Left lung (tissue), 10 donors: Measurements from ENCODE around the gene PAPPA2. TPM values are rescaled to one million over a fixed set of nuclear protein-coding genes. Genes with fewer than 3 reads are reported as not detected.

Experiments
- ATAC-seq: fragments of 200-7000 bp; cut with Tn5 transposase; one replicate; pipeline ENCODE4 v1.9.1; 2020; ENCODE audit warnings: moderate library complexity
- DNase-seq, 4 donors: peaks; one replicate each; pipeline ENCODE4 v3.0.0-alpha.2; 2013 to 2020
- H3K27ac ChIP-seq, 2 donors: fragments of 200-600 bp; sonication (generic) in 1 of 2; one replicate each; pipeline versions ENCODE4 v1.5.0 to v1.8.0; 2020 to 2021
- H3K27me3 ChIP-seq, 2 donors: fragments of 200-600 bp; sonication (generic) in 1 of 2; one replicate each; pipeline versions ENCODE4 v1.5.0 to v1.8.0; 2020 to 2021
- H3K36me3 ChIP-seq, 2 donors: fragments of 200-600 bp; sonication (generic) in 1 of 2; one replicate each; pipeline versions ENCODE4 v1.5.0 to v1.8.0; 2020 to 2021
- H3K4me1 ChIP-seq, 2 donors: fragments of 200-600 bp; one replicate each; pipeline ENCODE4 v1.8.0; 2021
- H3K4me3 ChIP-seq, 2 donors: fragments of 200-600 bp; sonication (generic) in 1 of 2; one replicate each; pipeline versions ENCODE4 v1.5.0 to v1.8.0; 2020 to 2021; ENCODE audit warnings: mild to moderate bottlenecking in 1 of 2
- H3K9me3 ChIP-seq, 2 donors: fragments of 200-600 bp; sonication (generic) in 1 of 2; one replicate each; pipeline versions ENCODE4 v1.5.0 to v1.8.0; 2020 to 2021
- CTCF ChIP-seq, 2 donors: fragments of 200-600 bp; sonication (generic) in 1 of 2; IDR thresholded peaks; one replicate each; pipeline versions ENCODE4 v1.5.0 to v1.8.0; 2021; ENCODE audit warnings: antibody characterized with exemption in 2 of 2
- intact Hi-C, 2 donors: fragments of 100-400 bp; cut with DNase I; formaldehyde crosslinking; loops; one replicate each; pipeline versions ENCODE4 v1.11.2 to v1.14.2; 2022
- polyA plus RNA-seq, 6 donors: library from polyadenylated mRNA; unstranded; fragments of 120-200 nt; gene quantifications; one replicate each; pipeline ENCODE4 v1.2.1, GENCODE V29; 2013; ENCODE audit not compliant: insufficient read length in 6 of 6
- total RNA-seq, 2 donors: library from RNA; stranded (reverse); fragmentation: NEBNext Ultra II Directional; extraction: Animal tissue kit (Norgen Biotek cat#: 25700); gene quantifications; one replicate each; pipeline ENCODE4 v1.2.1, GENCODE V29; 2021
- donor health status: DM: no; HTN: yes; CAD: no.
- donor health status: DM: no; HTN: no; CAD: no.

The PAPPA2 gene
- total and polyA plus RNA-seq, 8 donors = 0.09 to 0.68 (median 0.27) TPM

- DNase-seq (no peak), ATAC-seq (no peak)
- intact Hi-C loops = no loop called here
- H3K36me3 ChIP-seq = no peaks in the 10 kb centered on the region
- H3K27ac ChIP-seq = no peak overlapping the region
- no peaks in the 10 kb centered on the region for H3K4me1 ChIP-seq
- H3K4me3 ChIP-seq = no peak overlapping the region
- no peak for TF ChIP-seq CTCF (IDR thresholded peaks at IDR 0.05)
- no peaks in the 10 kb centered on the region for H3K27me3 ChIP-seq
- no peaks in the 10 kb centered on the region for H3K9me3 ChIP-seq
Measured at GRCh38 chr1:176471338-176472121, 8.6 kb downstream of the PAPPA2 start.

GRCh38 chr1:176479971-176480370 is 17.0 kb downstream of the PAPPA2 start:
- TF ChIP-seq CTCF (IDR thresholded peaks at IDR 0.05) = no peak
- intact Hi-C loops = no loop called here
- no peak for ATAC-seq

GRCh38 chr1:176480750-176481149 is 17.8 kb downstream of the PAPPA2 start:
- no peak for TF ChIP-seq CTCF (IDR thresholded peaks at IDR 0.05)
- intact Hi-C loops = no loop called here
- DNase-seq (no peak), ATAC-seq (no peak)
- no peaks in the 10 kb centered on the region for H3K27me3 ChIP-seq
- no peaks in the 10 kb centered on the region for H3K36me3 ChIP-seq
- no peak overlapping the region for H3K4me3 ChIP-seq
- H3K4me1 ChIP-seq = no peaks in the 10 kb centered on the region
- H3K9me3 ChIP-seq = no peaks in the 10 kb centered on the region
- no peak overlapping the region for H3K27ac ChIP-seq

More at GRCh38 chr1:176479971-176480370, 17.0 kb downstream of the PAPPA2 start:
- H3K27ac ChIP-seq = no peak overlapping the region
- H3K36me3 ChIP-seq = no peaks in the 10 kb centered on the region
- H3K4me3 ChIP-seq = no peak overlapping the region
- H3K27me3 ChIP-seq = no peaks in the 10 kb centered on the region
- H3K4me1 ChIP-seq = no peaks in the 10 kb centered on the region
- peak in 1 of 4 donors; percentile 49 for DNase-seq
- H3K9me3 ChIP-seq = no peaks in the 10 kb centered on the region

- no peaks in the 10 kb centered on the region for H3K9me3 ChIP-seq
- H3K4me3 ChIP-seq = no peak overlapping the region
- DNase-seq (no peak), ATAC-seq (no peak)
- H3K27ac ChIP-seq = no peak overlapping the region
- H3K4me1 ChIP-seq = no peaks in the 10 kb centered on the region
- intact Hi-C loops = no loop called here
- H3K27me3 ChIP-seq = no peaks in the 10 kb centered on the region
- no peak for TF ChIP-seq CTCF (IDR thresholded peaks at IDR 0.05)
- H3K36me3 ChIP-seq = no peaks in the 10 kb centered on the region
Measured at GRCh38 chr1:176485083-176485482, 22.1 kb downstream of the PAPPA2 start.

GRCh38 chr1:176494436-176494835 is 31.5 kb downstream of the PAPPA2 start:
- Histone ChIP-seq H3K27ac (no peak overlapping the region), H3K27me3 (no peaks in the 10 kb centered on the region), H3K4me1 (no peaks in the 10 kb centered on the region), H3K36me3 (no peaks in the 10 kb centered on the region), H3K4me3 (no peak overlapping the region), H3K9me3 (no peaks in the 10 kb centered on the region)
- ATAC-seq = peak; percentile 16
- no peak for DNase-seq
- intact Hi-C loops = no loop called here
- TF ChIP-seq CTCF (IDR thresholded peaks at IDR 0.05) = no peak
